ENCODE results near the gene DGAT2.

DGAT2 gene

GRCh38 chr11:75779960-75780359 lies 11.4 kb downstream of the DGAT2 start:
- DNase-seq (ENCODE audit: low read depth in 3 of 3): no peak

- DNase-seq (ENCODE audit: low read depth in 3 of 3): no peak
Measured at GRCh38 chr11:75780888-75781287, 12.3 kb downstream of the DGAT2 start.

- no peak for DNase-seq (ENCODE audit: low read depth in 3 of 3)
Measured at GRCh38 chr11:75781296-75781695, 12.7 kb downstream of the DGAT2 start.

- DNase-seq (ENCODE audit: low read depth in 3 of 3): no peak
Measured at GRCh38 chr11:75781831-75782230, 13.3 kb downstream of the DGAT2 start.

- DNase-seq (ENCODE audit: low read depth in 3 of 3): no peak
Measured at GRCh38 chr11:75782540-75783263, 14.1 kb downstream of the DGAT2 start.

- no peak for DNase-seq (ENCODE audit: low read depth in 3 of 3)
Measured at GRCh38 chr11:75783416-75784084, 15.0 kb downstream of the DGAT2 start.

- DNase-seq (ENCODE audit: low read depth in 3 of 3): no peak
Measured at GRCh38 chr11:75784085-75784478, 15.5 kb downstream of the DGAT2 start.

- no peak for DNase-seq (ENCODE audit: low read depth in 3 of 3)
Measured at GRCh38 chr11:75784506-75784905, 15.9 kb downstream of the DGAT2 start.

GRCh38 chr11:75785187-75785586 lies 16.6 kb downstream of the DGAT2 start:
- DNase-seq (ENCODE audit: low read depth in 3 of 3): no peak

GRCh38 chr11:75786101-75786736 lies 17.6 kb downstream of the DGAT2 start:
- DNase-seq (ENCODE audit: low read depth in 3 of 3): no peak

- DNase-seq (ENCODE audit: low read depth in 3 of 3): no peak
Measured at GRCh38 chr11:75789521-75789920, 20.9 kb downstream of the DGAT2 start.

- DNase-seq (ENCODE audit: low read depth in 3 of 3): no peak
Measured at GRCh38 chr11:75790986-75791385, 22.4 kb downstream of the DGAT2 start.

- DNase-seq (ENCODE audit: low read depth in 3 of 3): no peak
Measured at GRCh38 chr11:75792127-75792731, 23.7 kb downstream of the DGAT2 start.

GRCh38 chr11:75792997-75793800 lies 24.6 kb downstream of the DGAT2 start:
- no peak for DNase-seq (ENCODE audit: low read depth in 3 of 3)

GRCh38 chr11:75793966-75794365 lies 25.4 kb downstream of the DGAT2 start:
- DNase-seq (ENCODE audit: low read depth in 3 of 3): no peak

- DNase-seq (ENCODE audit: low read depth in 3 of 3): no peak
Measured at GRCh38 chr11:75795276-75796090, 26.9 kb downstream of the DGAT2 start.

- DNase-seq (ENCODE audit: low read depth in 3 of 3): no peak
Measured at GRCh38 chr11:75796091-75796435, 27.5 kb downstream of the DGAT2 start.

- DNase-seq (ENCODE audit: low read depth in 3 of 3): no peak
Measured at GRCh38 chr11:75797116-75797515, 28.5 kb downstream of the DGAT2 start.

- no peak for DNase-seq (ENCODE audit: low read depth in 3 of 3)
Measured at GRCh38 chr11:75797792-75798191, 29.2 kb downstream of the DGAT2 start.

- DNase-seq (ENCODE audit: low read depth in 3 of 3): no peak
Measured at GRCh38 chr11:75800136-75800675, 31.6 kb downstream of the DGAT2 start.

All from stimulated activated CD4-positive, alpha-beta T cell treated with anti-CD3 and anti-CD28 coated beads, TNF-alpha, amount 100 ng/mL, for 4 hours (primary cell).